ENCODE measurements around the gene POSTN.

Gene POSTN

GRCh38 chr13:37598597-37598996, at the start of gene POSTN:
TSS of gene POSTN (minus strand) at chr13:37598768. CDS start at chr13:37598726, 42 bp downstream.
- no peak for DNase-seq

- peak; percentile 59 for DNase-seq
Observed at GRCh38 chr13:37647031-37647650, 48.6 kb upstream of the POSTN start.

GRCh38 chr13:37646531-37646930, 48.0 kb upstream of the POSTN start:
- DNase-seq: no peak

GRCh38 chr13:37645181-37645740, 46.7 kb upstream of the POSTN start:
- DNase-seq: no peak

GRCh38 chr13:37641391-37641790, 42.8 kb upstream of the POSTN start:
- DNase-seq: no peak

GRCh38 chr13:37640499-37640898, 41.9 kb upstream of the POSTN start:
- no peak for DNase-seq

GRCh38 chr13:37636701-37637100, 38.1 kb upstream of the POSTN start:
- DNase-seq: no peak

- DNase-seq: no peak
Observed at GRCh38 chr13:37632294-37632693, 33.7 kb upstream of the POSTN start.

- DNase-seq: no peak
Observed at GRCh38 chr13:37627428-37627827, 28.9 kb upstream of the POSTN start.

GRCh38 chr13:37621811-37622361, 23.3 kb upstream of the POSTN start:
- DNase-seq: peak; percentile 60

- no peak for DNase-seq
Observed at GRCh38 chr13:37618554-37618953, 20.0 kb upstream of the POSTN start.

GRCh38 chr13:37617173-37617572, 18.6 kb upstream of the POSTN start:
- DNase-seq: peak; percentile 57

GRCh38 chr13:37616131-37616530, 17.6 kb upstream of the POSTN start:
- no peak for DNase-seq

GRCh38 chr13:37615276-37615675, 16.7 kb upstream of the POSTN start:
- no peak for DNase-seq

- DNase-seq: no peak
Observed at GRCh38 chr13:37613638-37614037, 15.1 kb upstream of the POSTN start.

- no peak for DNase-seq
Observed at GRCh38 chr13:37613236-37613635, 14.7 kb upstream of the POSTN start.

GRCh38 chr13:37608750-37609339, 10.3 kb upstream of the POSTN start:
- no peak for DNase-seq

GRCh38 chr13:37602733-37603381, 4.3 kb upstream of the POSTN start:
- DNase-seq: no peak

- no peak for DNase-seq
Observed at GRCh38 chr13:37601648-37602440, 3.3 kb upstream of the POSTN start.

GRCh38 chr13:37599519-37599918, 951 bp upstream of the POSTN start:
- no peak for DNase-seq

GRCh38 chr13:37597477-37598025, 1.0 kb downstream of the POSTN start:
- no peak for DNase-seq

- DNase-seq: no peak
Observed at GRCh38 chr13:37596805-37597204, 1.8 kb downstream of the POSTN start.

- no peak for DNase-seq
Observed at GRCh38 chr13:37595162-37595561, 3.4 kb downstream of the POSTN start.

Data from islet precursor cell (in vitro differentiated cells).